HEK293 (cell line): ENCODE data around the gene S1PR3.

Source experiments
- CTCF ChIA-PET: fragments of 350-600 bp; formaldehyde crosslinking; extraction: SDS; loops from one replicate; lab custom pipeline; 2021; ENCODE audit warnings: antibody characterized with exemption; lab: Yijun Ruan, JAX
- POLR2A ChIA-PET: fragments of 300-600 bp; formaldehyde crosslinking; extraction: SDS; loops from one replicate; lab custom pipeline; 2020; ENCODE audit warnings: antibody characterized with exemption, inconsistent platforms; lab: Yijun Ruan, JAX
- H3K27ac ChIP-seq: fragments of 200-500 bp; sonication (Bioruptor generic); 2 replicates; pipeline ENCODE4 v1.5.1; 2014; ENCODE audit warnings: low read depth, low read length, control low read depth, inconsistent platforms; ENCODE audit errors: extremely low read depth
- H3K36me3 ChIP-seq, 2 experiments: fragments of 200-500 bp in 1 of 2; sonication (Bioruptor generic) in 1 of 2; 1 replicate in 1 of 2; 2 replicates in 1 of 2; pipeline ENCODE4 v1.5.1; 2014 to 2017; ENCODE audit warnings: inconsistent platforms in 2 of 2, low read length in 2 of 2; ENCODE audit not compliant: control insufficient read depth in 2 of 2, insufficient read depth in 1 of 2
- H3K4me1 ChIP-seq: fragments of 200-500 bp; sonication (Bioruptor generic); 2 replicates; pipeline ENCODE4 v1.5.1; 2014; ENCODE audit warnings: mild to moderate bottlenecking, low read length, inconsistent platforms; ENCODE audit not compliant: control insufficient read depth, insufficient read depth
- H3K4me3 ChIP-seq: 2 replicates; pipeline ENCODE4 v1.5.1; 2011; ENCODE audit warnings: low read depth, mild to moderate bottlenecking, control low read depth, low read length, moderate library complexity
- H3K9me3 ChIP-seq: fragments of 200-500 bp; sonication (Bioruptor generic); 2 replicates; pipeline ENCODE4 v1.5.1; 2014; ENCODE audit warnings: low read depth, low read length, inconsistent platforms; ENCODE audit not compliant: control insufficient read depth, insufficient read depth
- IKZF3 ChIP-seq: fragments of 450-650 bp; IDR thresholded peaks from 2 replicates; pipeline ENCODE4 v1.5.0; 2018; ENCODE audit warnings: missing biosample characterization, mild to moderate bottlenecking, missing genetic modification characterization, moderate library complexity
- PRDM1 ChIP-seq: fragments of 450-650 bp; formaldehyde crosslinking; IDR thresholded peaks from 2 replicates; pipeline ENCODE4; 2016; ENCODE audit warnings: missing biosample characterization, missing genetic modification characterization
- RBAK ChIP-seq: fragments of 450-650 bp; formaldehyde crosslinking; IDR thresholded peaks from 2 replicates; pipeline ENCODE4 v1.5.1; 2016; ENCODE audit warnings: missing biosample characterization, missing genetic modification characterization
- REPIN1 ChIP-seq: fragments of 450-650 bp; formaldehyde crosslinking; IDR thresholded peaks from 2 replicates; pipeline ENCODE4 v1.5.1; 2017; ENCODE audit warnings: missing biosample characterization, missing genetic modification characterization, low read depth
- SETDB1 ChIP-seq: IDR thresholded peaks from one replicate; pipeline ENCODE4 v1.6.1; 2017; ENCODE audit warnings: mild to moderate bottlenecking, low read length, moderate library complexity, mixed read lengths; ENCODE audit not compliant: insufficient read length
- ZBTB48 ChIP-seq: fragments of 450-650 bp; formaldehyde crosslinking; IDR thresholded peaks from 2 replicates; pipeline ENCODE4 v1.5.1; 2016; ENCODE audit warnings: missing biosample characterization, missing genetic modification characterization
- ZFP41 ChIP-seq: fragments of 450-650 bp; formaldehyde crosslinking; IDR thresholded peaks from 2 replicates; pipeline ENCODE4 v1.5.1; 2016; ENCODE audit warnings: missing biosample characterization, missing genetic modification characterization, borderline replicate concordance
- ZNF114 ChIP-seq: fragments of 450-650 bp; formaldehyde crosslinking; IDR thresholded peaks from 2 replicates; pipeline ENCODE4 v1.5.0; 2017; ENCODE audit warnings: missing biosample characterization, missing genetic modification characterization
- ZNF169 ChIP-seq: fragments of 450-650 bp; formaldehyde crosslinking; IDR thresholded peaks from 2 replicates; pipeline ENCODE4 v1.5.1; 2016; ENCODE audit warnings: missing biosample characterization, missing genetic modification characterization
- ZNF211 ChIP-seq: fragments of 450-650 bp; formaldehyde crosslinking; IDR thresholded peaks from 2 replicates; pipeline ENCODE4 v1.5.1; 2016; ENCODE audit warnings: low read depth, missing biosample characterization, missing genetic modification characterization
- ZNF239 ChIP-seq: fragments of 450-650 bp; formaldehyde crosslinking; IDR thresholded peaks from 2 replicates; pipeline ENCODE4 v1.5.1; 2016; ENCODE audit warnings: missing biosample characterization, missing genetic modification characterization
- ZNF24 ChIP-seq: fragments of 450-650 bp; formaldehyde crosslinking; IDR thresholded peaks from 2 replicates; pipeline ENCODE4 v1.5.1; 2016; ENCODE audit warnings: missing biosample characterization, missing genetic modification characterization
- ZNF266 ChIP-seq: fragments of 450-650 bp; formaldehyde crosslinking; IDR thresholded peaks from 2 replicates; pipeline ENCODE4 v1.5.1; 2016; ENCODE audit warnings: missing biosample characterization, missing genetic modification characterization, low read depth
- ZNF530 ChIP-seq: fragments of 450-650 bp; formaldehyde crosslinking; IDR thresholded peaks from 2 replicates; pipeline ENCODE4 v1.5.1; 2016; ENCODE audit warnings: low read depth, missing biosample characterization, missing genetic modification characterization
- ZNF707 ChIP-seq: fragments of 450-650 bp; formaldehyde crosslinking; IDR thresholded peaks from 2 replicates; pipeline ENCODE4 v1.5.1; 2016; ENCODE audit warnings: missing biosample characterization, missing genetic modification characterization
- ZNF747 ChIP-seq: fragments of 450-650 bp; formaldehyde crosslinking; IDR thresholded peaks from 2 replicates; pipeline ENCODE4 v1.5.1; 2016; ENCODE audit warnings: missing biosample characterization, missing genetic modification characterization
- ZNF785 ChIP-seq: fragments of 450-650 bp; formaldehyde crosslinking; IDR thresholded peaks from 2 replicates; pipeline ENCODE4 v1.5.1; 2016; ENCODE audit warnings: missing biosample characterization, missing genetic modification characterization
- ZNF837 ChIP-seq: fragments of 450-650 bp; formaldehyde crosslinking; IDR thresholded peaks from 2 replicates; pipeline ENCODE4 v1.5.1; 2016; ENCODE audit warnings: missing biosample characterization, missing genetic modification characterization
- TF ChIP-seq, protein P1 (sequence below): fragments of 450-650 bp; formaldehyde crosslinking; IDR thresholded peaks from 2 replicates; pipeline ENCODE4 v1.5.1; 2016; ENCODE audit warnings: missing biosample characterization, missing genetic modification characterization
- TF ChIP-seq, protein P2 (sequence below): fragments of 450-650 bp; formaldehyde crosslinking; conservative IDR thresholded peaks from 2 replicates; pipeline ENCODE4 v1.5.1; 2016; ENCODE audit warnings: low read depth, missing biosample characterization, missing genetic modification characterization
- TF ChIP-seq, protein P3 (sequence below): fragments of 450-650 bp; formaldehyde crosslinking; IDR thresholded peaks from 2 replicates; pipeline ENCODE4 v1.5.1; 2016; ENCODE audit warnings: missing biosample characterization, missing genetic modification characterization
- TF ChIP-seq, protein P4 (sequence below): fragments of 450-650 bp; formaldehyde crosslinking; IDR thresholded peaks from 2 replicates; pipeline ENCODE4 v1.5.1; 2016; ENCODE audit warnings: missing biosample characterization, missing genetic modification characterization

Gene S1PR3

GRCh38 chr9:89029788-89030187, 38.5 kb downstream of the S1PR3 start:
- Histone ChIP-seq H3K4me3 (no peak overlapping the region), H3K36me3 (no peaks in the 10 kb centered on the region), H3K27ac (no peak overlapping the region), H3K4me1 (no peaks in the 10 kb centered on the region), H3K9me3 (no peaks in the 10 kb centered on the region)
- CTCF ChIA-PET = interaction anchor here (0.7 kb wide), 2 partner anchors 20 to 183 kb away, joined by 3 read pairs; no protein-coding TSS in a partner anchor
- TF ChIP-seq SETDB1 (peak; percentile 81), REPIN1 (tag by site-specific recombination) (no peak)
- POLR2A ChIA-PET = no interaction called here

DNA sequence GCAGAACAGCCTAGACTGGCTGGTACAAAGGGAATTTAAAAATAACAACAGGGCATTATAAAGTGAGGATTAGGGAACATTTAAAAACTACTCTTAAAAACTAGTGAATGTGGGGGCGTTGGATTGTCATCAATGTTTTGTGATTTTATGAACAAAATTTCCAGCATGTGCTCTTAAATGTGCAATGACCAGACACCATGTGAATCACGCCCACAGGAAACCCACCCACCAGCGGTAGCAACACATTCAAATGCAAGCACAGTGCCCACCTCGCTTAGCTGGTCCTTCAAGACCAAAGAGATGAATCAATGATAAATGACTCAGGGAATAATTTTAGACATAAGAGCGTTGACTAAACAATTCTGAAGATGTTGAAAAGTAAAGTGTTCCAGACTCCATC, 40.9 kb downstream of the S1PR3 start:
- Histone ChIP-seq H3K9me3 (no peaks in the 10 kb centered on the region), H3K27ac (no peak overlapping the region)
- CTCF ChIA-PET = no interaction called here

GRCh38 chr9:89032661-89033060, 41.4 kb downstream of the S1PR3 start:
- Histone ChIP-seq H3K9me3 (no peaks in the 10 kb centered on the region), H3K27ac (no peak overlapping the region), H3K4me1 (peaks cover 4% of the 10 kb centered on the region; the same call in 1 of the 2 replicates), H3K4me3 (no peak overlapping the region), H3K36me3 (no peaks in the 10 kb centered on the region)
- ChIA-PET POLR2A (no interaction called here), CTCF (interaction anchor here (0.8 kb wide), 1 partner anchor 9 kb away, joined by 3 read pairs; no protein-coding TSS in a partner anchor)
- TF ChIP-seq, protein P1, sequence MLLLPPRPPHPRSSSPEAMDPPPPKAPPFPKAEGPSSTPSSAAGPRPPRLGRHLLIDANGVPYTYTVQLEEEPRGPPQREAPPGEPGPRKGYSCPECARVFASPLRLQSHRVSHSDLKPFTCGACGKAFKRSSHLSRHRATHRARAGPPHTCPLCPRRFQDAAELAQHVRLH (tag by site-specific recombination) = no peak
- TF ChIP-seq ZNF266 (tag by site-specific recombination) = no peak
- no peak for TF ChIP-seq ZNF530
- TF ChIP-seq RBAK (tag by site-specific recombination) = no peak
- TF ChIP-seq ZNF747 (tag by site-specific recombination) = no peak
- TF ChIP-seq, protein P2, sequence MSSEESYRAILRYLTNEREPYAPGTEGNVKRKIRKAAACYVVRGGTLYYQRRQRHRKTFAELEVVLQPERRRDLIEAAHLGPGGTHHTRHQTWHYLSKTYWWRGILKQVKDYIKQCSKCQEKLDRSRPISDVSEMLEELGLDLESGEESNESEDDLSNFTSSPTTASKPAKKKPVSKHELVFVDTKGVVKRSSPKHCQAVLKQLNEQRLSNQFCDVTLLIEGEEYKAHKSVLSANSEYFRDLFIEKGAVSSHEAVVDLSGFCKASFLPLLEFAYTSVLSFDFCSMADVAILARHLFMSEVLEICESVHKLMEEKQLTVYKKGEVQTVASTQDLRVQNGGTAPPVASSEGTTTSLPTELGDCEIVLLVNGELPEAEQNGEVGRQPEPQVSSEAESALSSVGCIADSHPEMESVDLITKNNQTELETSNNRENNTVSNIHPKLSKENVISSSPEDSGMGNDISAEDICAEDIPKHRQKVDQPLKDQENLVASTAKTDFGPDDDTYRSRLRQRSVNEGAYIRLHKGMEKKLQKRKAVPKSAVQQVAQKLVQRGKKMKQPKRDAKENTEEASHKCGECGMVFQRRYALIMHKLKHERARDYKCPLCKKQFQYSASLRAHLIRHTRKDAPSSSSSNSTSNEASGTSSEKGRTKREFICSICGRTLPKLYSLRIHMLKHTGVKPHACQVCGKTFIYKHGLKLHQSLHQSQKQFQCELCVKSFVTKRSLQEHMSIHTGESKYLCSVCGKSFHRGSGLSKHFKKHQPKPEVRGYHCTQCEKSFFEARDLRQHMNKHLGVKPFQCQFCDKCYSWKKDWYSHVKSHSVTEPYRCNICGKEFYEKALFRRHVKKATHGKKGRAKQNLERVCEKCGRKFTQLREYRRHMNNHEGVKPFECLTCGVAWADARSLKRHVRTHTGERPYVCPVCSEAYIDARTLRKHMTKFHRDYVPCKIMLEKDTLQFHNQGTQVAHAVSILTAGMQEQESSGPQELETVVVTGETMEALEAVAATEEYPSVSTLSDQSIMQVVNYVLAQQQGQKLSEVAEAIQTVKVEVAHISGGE (tag by site-specific recombination) = no peak
- TF ChIP-seq ZNF169 (tag by site-specific recombination) = no peak
- TF ChIP-seq ZBTB48 (tag by site-specific recombination) = no peak
- TF ChIP-seq ZNF239 (tag by site-specific recombination) = no peak
- TF ChIP-seq ZNF707 = no peak

More for the DNA sequence above, 40.9 kb downstream of the S1PR3 start:
- Histone ChIP-seq H3K4me1 (no peaks in the 10 kb centered on the region), H3K36me3 (no peaks in the 10 kb centered on the region), H3K4me3 (no peak overlapping the region)
- TF ChIP-seq, protein P3, sequence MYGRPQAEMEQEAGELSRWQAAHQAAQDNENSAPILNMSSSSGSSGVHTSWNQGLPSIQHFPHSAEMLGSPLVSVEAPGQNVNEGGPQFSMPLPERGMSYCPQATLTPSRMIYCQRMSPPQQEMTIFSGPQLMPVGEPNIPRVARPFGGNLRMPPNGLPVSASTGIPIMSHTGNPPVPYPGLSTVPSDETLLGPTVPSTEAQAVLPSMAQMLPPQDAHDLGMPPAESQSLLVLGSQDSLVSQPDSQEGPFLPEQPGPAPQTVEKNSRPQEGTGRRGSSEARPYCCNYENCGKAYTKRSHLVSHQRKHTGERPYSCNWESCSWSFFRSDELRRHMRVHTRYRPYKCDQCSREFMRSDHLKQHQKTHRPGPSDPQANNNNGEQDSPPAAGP = no peak
- TF ChIP-seq ZNF24 (tag by site-specific recombination) (no peak), ZNF114 (tag by site-specific recombination) (no peak), ZFP41 (tag by site-specific recombination) (no peak), ZNF837 (tag by site-specific recombination) (no peak), ZNF785 (no peak), IKZF3 (tag by site-specific recombination) (no peak), ZNF211 (tag by site-specific recombination) (no peak), PRDM1 (tag by site-specific recombination) (no peak)
- TF ChIP-seq, protein P4, sequence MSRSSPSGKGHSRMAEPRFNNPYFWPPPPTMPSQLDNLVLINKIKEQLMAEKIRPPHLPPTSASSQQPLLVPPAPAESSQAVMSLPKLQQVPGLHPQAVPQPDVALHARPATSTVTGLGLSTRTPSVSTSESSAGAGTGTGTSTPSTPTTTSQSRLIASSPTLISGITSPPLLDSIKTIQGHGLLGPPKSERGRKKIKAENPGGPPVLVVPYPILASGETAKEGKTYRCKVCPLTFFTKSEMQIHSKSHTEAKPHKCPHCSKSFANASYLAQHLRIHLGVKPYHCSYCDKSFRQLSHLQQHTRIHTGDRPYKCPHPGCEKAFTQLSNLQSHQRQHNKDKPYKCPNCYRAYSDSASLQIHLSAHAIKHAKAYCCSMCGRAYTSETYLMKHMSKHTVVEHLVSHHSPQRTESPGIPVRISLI (tag by site-specific recombination) = no peak
- POLR2A ChIA-PET = no interaction called here
